Peyer's patch (tissue), 4 donors: ENCODE data around the gene SRRT.

Source experiments
- POLR2A ChIP-seq, 2 donors: fragments of 450-650 bp; IDR thresholded peaks; one replicate each; pipeline ENCODE4 v1.5.1; 2017; ENCODE audit warnings: antibody characterized with exemption in 2 of 2, mild to moderate bottlenecking in 2 of 2, moderate library complexity in 2 of 2
- TF ChIP-seq, protein P1 (sequence below), 6 experiments: fragments of 450-650 bp in 4 of 6; fragments of 200-600 bp in 2 of 6; sonication (generic) in 1 of 6; IDR thresholded peaks; one replicate each; pipeline ENCODE4 v1.5.1; 2017 to 2019; ENCODE audit warnings: antibody characterized with exemption in 6 of 6, mild to moderate bottlenecking in 3 of 6, moderate library complexity in 1 of 6

DNA sequence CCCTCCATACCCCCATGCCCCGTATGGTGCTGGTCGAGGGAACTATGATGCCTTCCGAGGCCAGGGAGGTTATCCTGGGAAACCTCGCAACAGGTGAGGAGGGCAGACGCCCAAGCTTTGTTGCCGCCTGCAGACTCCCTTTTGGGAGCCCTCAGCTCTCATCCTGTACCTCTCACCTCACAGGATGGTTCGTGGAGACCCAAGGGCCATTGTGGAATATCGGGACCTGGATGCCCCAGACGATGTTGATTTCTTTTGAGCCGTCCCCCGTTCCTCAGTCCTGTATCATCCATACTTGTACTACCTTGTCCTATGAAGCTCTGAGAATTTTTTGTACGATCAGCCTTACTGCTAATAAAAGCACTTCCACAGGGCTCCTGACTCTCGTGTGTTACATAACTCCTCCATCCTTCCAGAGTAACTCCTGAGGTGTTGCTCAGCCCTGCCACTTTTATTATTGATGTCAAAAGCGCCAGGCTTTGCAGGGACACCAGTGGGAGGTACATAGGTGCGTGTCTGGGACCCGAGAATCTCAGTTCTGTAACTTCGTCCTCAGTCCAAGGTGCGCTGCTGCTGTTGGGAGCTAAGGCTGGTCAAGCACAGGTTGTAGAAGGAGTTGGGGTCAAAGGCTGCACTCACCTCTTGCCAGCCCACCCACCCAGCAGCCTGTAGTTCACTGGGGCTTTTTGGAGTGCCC is 13.5 kb downstream of the SRRT start:
- TF ChIP-seq, protein P1, sequence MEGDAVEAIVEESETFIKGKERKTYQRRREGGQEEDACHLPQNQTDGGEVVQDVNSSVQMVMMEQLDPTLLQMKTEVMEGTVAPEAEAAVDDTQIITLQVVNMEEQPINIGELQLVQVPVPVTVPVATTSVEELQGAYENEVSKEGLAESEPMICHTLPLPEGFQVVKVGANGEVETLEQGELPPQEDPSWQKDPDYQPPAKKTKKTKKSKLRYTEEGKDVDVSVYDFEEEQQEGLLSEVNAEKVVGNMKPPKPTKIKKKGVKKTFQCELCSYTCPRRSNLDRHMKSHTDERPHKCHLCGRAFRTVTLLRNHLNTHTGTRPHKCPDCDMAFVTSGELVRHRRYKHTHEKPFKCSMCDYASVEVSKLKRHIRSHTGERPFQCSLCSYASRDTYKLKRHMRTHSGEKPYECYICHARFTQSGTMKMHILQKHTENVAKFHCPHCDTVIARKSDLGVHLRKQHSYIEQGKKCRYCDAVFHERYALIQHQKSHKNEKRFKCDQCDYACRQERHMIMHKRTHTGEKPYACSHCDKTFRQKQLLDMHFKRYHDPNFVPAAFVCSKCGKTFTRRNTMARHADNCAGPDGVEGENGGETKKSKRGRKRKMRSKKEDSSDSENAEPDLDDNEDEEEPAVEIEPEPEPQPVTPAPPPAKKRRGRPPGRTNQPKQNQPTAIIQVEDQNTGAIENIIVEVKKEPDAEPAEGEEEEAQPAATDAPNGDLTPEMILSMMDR (IDR thresholded peaks at IDR 0.05), result no peak
- no peak for TF ChIP-seq POLR2A (IDR thresholded peaks at IDR 0.05)
